Panc1 (cell line): ENCODE data around the gene CDK8. TPM values are rescaled to one million over a fixed set of nuclear protein-coding genes. Genes with fewer than 3 reads are reported as not detected.

Experiments used
- ATAC-seq: fragments of 200-7000 bp; cut with Tn5 transposase; 2 replicates; pipeline ENCODE4 v1.9.1; 2020; ENCODE audit warnings: mild to moderate bottlenecking, moderate library complexity
- BruUV-seq: library from RNA; stranded (reverse); fragments of 400-500 nt; replicated peaks from 2 replicates; lab custom pipeline; 2021; lab: Mats Ljungman, UMichigan
- CTCF ChIA-PET: fragments of 300-600 bp; sonication (Branson Sonifier 250); formaldehyde crosslinking; loops from one replicate; lab custom pipeline; 2022; ENCODE audit warnings: antibody characterized with exemption; lab: Charles Lee
- POLR2A ChIA-PET: fragments of 300-600 bp; sonication (Branson Sonifier 250); formaldehyde crosslinking; loops from one replicate; lab custom pipeline; 2022; ENCODE audit warnings: antibody characterized with exemption; lab: Charles Lee
- DNase-seq: peaks from one replicate; pipeline ENCODE4 v3.0.0-alpha.2; 2010; ENCODE audit warnings: low read depth, low spot score
- H3K27ac ChIP-seq: 2 replicates; pipeline ENCODE4 v1.5.1; 2011; ENCODE audit warnings: mild to moderate bottlenecking, low read length, inconsistent platforms
- H3K27me3 ChIP-seq: fragments of 200-500 bp; sonication (Bioruptor generic); 2 replicates; pipeline ENCODE4 v1.6.0; 2014; ENCODE audit warnings: low read length, inconsistent platforms; ENCODE audit not compliant: control insufficient read depth, insufficient read depth
- H3K36me3 ChIP-seq: fragments of 200-500 bp; sonication (Bioruptor generic); 2 replicates; pipeline ENCODE4 v1.5.1; 2014; ENCODE audit warnings: inconsistent platforms, mild to moderate bottlenecking, low read length, moderate library complexity; ENCODE audit not compliant: control insufficient read depth, insufficient read depth
- H3K4me1 ChIP-seq: 2 replicates; pipeline ENCODE4 v1.5.1; 2011; ENCODE audit warnings: inconsistent platforms, mild to moderate bottlenecking, low read length, moderate library complexity; ENCODE audit not compliant: control insufficient read depth, insufficient read depth
- H3K4me3 ChIP-seq, 2 experiments: 2 replicates each; pipeline ENCODE4 v1.5.1; 2011 to 2012; ENCODE audit warnings: low read depth in 2 of 2, low read length in 2 of 2, mild to moderate bottlenecking in 2 of 2, inconsistent platforms in 1 of 2, moderate library complexity in 1 of 2
- H3K9me3 ChIP-seq: fragments of 200-500 bp; sonication (Bioruptor generic); 2 replicates; pipeline ENCODE4 v1.5.1; 2014; ENCODE audit warnings: low read depth, mild to moderate bottlenecking, inconsistent platforms, low read length, moderate library complexity; ENCODE audit not compliant: control insufficient read depth, insufficient read depth
- POLR2AphosphoS5 ChIP-seq: IDR thresholded peaks from 2 replicates; pipeline ENCODE4 v1.6.1; 2012; ENCODE audit warnings: mild to moderate bottlenecking, low read depth, low read length, moderate library complexity
- SIN3A ChIP-seq: IDR thresholded peaks from 2 replicates; pipeline ENCODE4 v1.6.1; 2012; ENCODE audit warnings: low read depth, mild to moderate bottlenecking, low read length, moderate library complexity, borderline replicate concordance; ENCODE audit not compliant: insufficient read depth
- TCF7L2 ChIP-seq: IDR thresholded peaks from 2 replicates; pipeline ENCODE4 v1.6.1; 2011; ENCODE audit warnings: mild to moderate bottlenecking, low read depth, low read length, inconsistent platforms
- in situ Hi-C: cut with HindIII; loops from 2 replicates; pipeline ENCODE4 v1.10.0; 2016; ENCODE audit warnings: low sequenced_read_pairs, low pct_unique_long_range_greater_than_20kb
- intact Hi-C: fragments of 100-400 bp; cut with micrococcal nuclease; formaldehyde crosslinking; loops from one replicate; pipeline ENCODE4 v1.10.0; 2022; ENCODE audit not compliant: unreplicated experiment
- total RNA-seq: library from RNA; stranded (reverse); gene quantifications from one replicate; pipeline ENCODE4 v1.2.1, GENCODE V29; 2021; ENCODE audit not compliant: unreplicated experiment
- TF ChIP-seq, protein P1 (sequence below), 2 experiments: IDR thresholded peaks; 2 replicates each; pipeline ENCODE4 v1.6.1; 2011 to 2012; ENCODE audit warnings: low read depth in 2 of 2, control low read depth in 1 of 2, low read length in 1 of 2, mild to moderate bottlenecking in 1 of 2, moderate library complexity in 1 of 2; ENCODE audit not compliant: insufficient read depth in 1 of 2
- TF ChIP-seq, protein P2 (sequence below): fragments of 450-650 bp; IDR thresholded peaks from 2 replicates; pipeline ENCODE4 v1.5.1; 2017; ENCODE audit warnings: mild to moderate bottlenecking

Gene CDK8
- total RNA-seq, 1 experiment from 2014 or later, result 14.9 TPM

DNA sequence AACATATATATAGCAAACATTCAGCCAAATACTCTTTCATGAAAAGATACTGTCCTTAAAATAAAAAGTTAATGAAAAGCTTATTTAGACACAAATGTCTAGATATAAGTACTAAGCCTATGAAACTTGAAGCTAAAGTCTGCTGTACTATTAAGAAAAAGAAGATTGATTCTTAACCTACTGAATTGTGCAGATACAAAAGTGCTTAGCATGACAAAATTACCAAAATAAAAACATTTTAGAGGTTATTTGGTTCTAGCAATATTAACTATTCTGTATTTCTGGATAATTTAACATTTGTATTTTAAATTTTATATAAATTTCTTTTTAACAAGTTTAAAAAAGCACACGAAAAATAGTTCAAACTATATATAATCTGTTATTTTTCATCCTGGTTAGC, 40.6 kb upstream of the CDK8 start:
- Histone ChIP-seq H3K4me3 (no peak overlapping the region), H3K9me3 (no peaks in the 10 kb centered on the region), H3K4me1 (no peaks in the 10 kb centered on the region), H3K36me3 (peaks cover 42% of the 10 kb centered on the region), H3K27ac (no peak overlapping the region), H3K27me3 (no peaks in the 10 kb centered on the region)
- no TSS peak for BruUV-seq
- ChIA-PET POLR2A (no interaction called here), CTCF (interaction anchor here (0.6 kb wide), 1 partner anchor 585 kb away, joined by 3 read pairs; no protein-coding TSS in a partner anchor)
- no peak for ATAC-seq
- DNase-seq, result no peak
- in situ Hi-C loops, result no loop called here
- TF ChIP-seq, protein P1, sequence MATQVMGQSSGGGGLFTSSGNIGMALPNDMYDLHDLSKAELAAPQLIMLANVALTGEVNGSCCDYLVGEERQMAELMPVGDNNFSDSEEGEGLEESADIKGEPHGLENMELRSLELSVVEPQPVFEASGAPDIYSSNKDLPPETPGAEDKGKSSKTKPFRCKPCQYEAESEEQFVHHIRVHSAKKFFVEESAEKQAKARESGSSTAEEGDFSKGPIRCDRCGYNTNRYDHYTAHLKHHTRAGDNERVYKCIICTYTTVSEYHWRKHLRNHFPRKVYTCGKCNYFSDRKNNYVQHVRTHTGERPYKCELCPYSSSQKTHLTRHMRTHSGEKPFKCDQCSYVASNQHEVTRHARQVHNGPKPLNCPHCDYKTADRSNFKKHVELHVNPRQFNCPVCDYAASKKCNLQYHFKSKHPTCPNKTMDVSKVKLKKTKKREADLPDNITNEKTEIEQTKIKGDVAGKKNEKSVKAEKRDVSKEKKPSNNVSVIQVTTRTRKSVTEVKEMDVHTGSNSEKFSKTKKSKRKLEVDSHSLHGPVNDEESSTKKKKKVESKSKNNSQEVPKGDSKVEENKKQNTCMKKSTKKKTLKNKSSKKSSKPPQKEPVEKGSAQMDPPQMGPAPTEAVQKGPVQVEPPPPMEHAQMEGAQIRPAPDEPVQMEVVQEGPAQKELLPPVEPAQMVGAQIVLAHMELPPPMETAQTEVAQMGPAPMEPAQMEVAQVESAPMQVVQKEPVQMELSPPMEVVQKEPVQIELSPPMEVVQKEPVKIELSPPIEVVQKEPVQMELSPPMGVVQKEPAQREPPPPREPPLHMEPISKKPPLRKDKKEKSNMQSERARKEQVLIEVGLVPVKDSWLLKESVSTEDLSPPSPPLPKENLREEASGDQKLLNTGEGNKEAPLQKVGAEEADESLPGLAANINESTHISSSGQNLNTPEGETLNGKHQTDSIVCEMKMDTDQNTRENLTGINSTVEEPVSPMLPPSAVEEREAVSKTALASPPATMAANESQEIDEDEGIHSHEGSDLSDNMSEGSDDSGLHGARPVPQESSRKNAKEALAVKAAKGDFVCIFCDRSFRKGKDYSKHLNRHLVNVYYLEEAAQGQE (IDR thresholded peaks at IDR 0.05; ENCODE audit: insufficient read depth in 1 of 2, low read depth in 2 of 2, low read length in 1 of 2), result no peak
- TF ChIP-seq, protein P2, sequence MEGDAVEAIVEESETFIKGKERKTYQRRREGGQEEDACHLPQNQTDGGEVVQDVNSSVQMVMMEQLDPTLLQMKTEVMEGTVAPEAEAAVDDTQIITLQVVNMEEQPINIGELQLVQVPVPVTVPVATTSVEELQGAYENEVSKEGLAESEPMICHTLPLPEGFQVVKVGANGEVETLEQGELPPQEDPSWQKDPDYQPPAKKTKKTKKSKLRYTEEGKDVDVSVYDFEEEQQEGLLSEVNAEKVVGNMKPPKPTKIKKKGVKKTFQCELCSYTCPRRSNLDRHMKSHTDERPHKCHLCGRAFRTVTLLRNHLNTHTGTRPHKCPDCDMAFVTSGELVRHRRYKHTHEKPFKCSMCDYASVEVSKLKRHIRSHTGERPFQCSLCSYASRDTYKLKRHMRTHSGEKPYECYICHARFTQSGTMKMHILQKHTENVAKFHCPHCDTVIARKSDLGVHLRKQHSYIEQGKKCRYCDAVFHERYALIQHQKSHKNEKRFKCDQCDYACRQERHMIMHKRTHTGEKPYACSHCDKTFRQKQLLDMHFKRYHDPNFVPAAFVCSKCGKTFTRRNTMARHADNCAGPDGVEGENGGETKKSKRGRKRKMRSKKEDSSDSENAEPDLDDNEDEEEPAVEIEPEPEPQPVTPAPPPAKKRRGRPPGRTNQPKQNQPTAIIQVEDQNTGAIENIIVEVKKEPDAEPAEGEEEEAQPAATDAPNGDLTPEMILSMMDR, result no peak
- TF ChIP-seq TCF7L2 (no peak), SIN3A (no peak), POLR2AphosphoS5 (no peak)
- intact Hi-C loops, result no loop called here

- Histone ChIP-seq H3K27me3 (no peaks in the 10 kb centered on the region), H3K27ac (no peak overlapping the region), H3K4me3 (no peak overlapping the region), H3K4me1 (no peaks in the 10 kb centered on the region; the same call in 1 of the 2 replicates), H3K36me3 (peaks cover 48% of the 10 kb centered on the region), H3K9me3 (no peaks in the 10 kb centered on the region)
- ChIA-PET POLR2A (no interaction called here), CTCF (interaction anchor here (0.6 kb wide), 1 partner anchor 268 kb away, joined by 6 read pairs; no protein-coding TSS in a partner anchor)
- no peak for TF ChIP-seq TCF7L2
- TF ChIP-seq, protein P2, result no peak
- TF ChIP-seq POLR2AphosphoS5, result no peak
- no peak for TF ChIP-seq SIN3A
- TF ChIP-seq, protein P1 (IDR thresholded peaks at IDR 0.05; ENCODE audit: insufficient read depth in 1 of 2, low read depth in 2 of 2, low read length in 1 of 2), result no peak
- in situ Hi-C loops (no loop called here), intact Hi-C loops (no loop called here)
- BruUV-seq, result no TSS peak
- ATAC-seq (no peak), DNase-seq (no peak)
Observed at GRCh38 chr13:26213982-26214381, 39.9 kb upstream of the CDK8 start.
